Measurements from ENCODE around the gene PANX2. TPM values are rescaled to one million over a fixed set of nuclear protein-coding genes. Genes with fewer than 3 reads are reported as not detected.
A peak's percentile ranks its signal among the peaks of the same experiment; 100 is the strongest.

PANX2 gene
- total and polyA plus RNA-seq, 2 experiments from 2014 or later = 0.44 to 2.1 TPM

DNA sequence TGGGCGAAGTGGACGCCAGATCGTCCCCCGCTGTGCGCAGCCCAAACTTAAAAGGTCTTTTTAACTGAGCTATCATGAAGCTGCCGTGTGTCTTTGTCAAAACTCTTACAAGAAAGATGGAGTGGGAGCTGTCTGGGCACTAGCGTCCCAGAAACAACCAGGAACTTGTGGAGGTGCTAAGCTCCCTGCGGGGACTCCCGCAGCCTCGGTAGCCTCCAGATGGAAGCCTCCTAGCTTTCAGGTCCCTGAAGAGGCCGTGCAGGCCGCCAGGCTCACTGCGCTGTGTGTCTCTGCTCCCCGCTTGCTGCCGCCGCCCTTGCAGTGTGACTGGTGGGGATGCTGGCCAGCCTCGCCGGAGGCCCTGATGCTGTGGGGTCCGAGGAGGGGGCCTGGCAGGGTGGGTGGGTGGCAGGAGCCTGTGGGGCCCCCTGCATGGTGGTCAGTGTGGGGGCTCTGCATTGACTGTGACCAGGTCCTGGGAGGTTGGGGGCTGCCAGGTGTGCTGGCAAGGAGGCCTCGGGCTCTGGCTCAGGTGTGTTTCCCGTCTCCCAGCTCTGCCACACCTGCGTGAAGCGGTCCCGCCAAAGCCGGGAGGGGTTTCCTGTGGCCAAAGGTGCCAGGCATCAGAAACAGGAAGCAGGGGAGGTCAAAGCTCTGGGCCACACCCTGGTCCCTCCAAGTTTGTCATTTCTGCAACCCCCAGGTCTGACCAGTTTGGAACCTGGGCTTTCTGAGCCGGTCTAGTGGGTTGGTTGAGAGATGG, 16.4 kb downstream of the PANX2 start:
- TF ChIP-seq EZH2phosphoT487 (IDR thresholded peaks at IDR 0.05; ENCODE audit: low read depth, severe bottlenecking, unreplicated experiment) = no peak
- no peak for TF ChIP-seq EZH2 (IDR thresholded peaks at IDR 0.05; ENCODE audit: borderline replicate concordance)
- TF ChIP-seq, protein P1, sequence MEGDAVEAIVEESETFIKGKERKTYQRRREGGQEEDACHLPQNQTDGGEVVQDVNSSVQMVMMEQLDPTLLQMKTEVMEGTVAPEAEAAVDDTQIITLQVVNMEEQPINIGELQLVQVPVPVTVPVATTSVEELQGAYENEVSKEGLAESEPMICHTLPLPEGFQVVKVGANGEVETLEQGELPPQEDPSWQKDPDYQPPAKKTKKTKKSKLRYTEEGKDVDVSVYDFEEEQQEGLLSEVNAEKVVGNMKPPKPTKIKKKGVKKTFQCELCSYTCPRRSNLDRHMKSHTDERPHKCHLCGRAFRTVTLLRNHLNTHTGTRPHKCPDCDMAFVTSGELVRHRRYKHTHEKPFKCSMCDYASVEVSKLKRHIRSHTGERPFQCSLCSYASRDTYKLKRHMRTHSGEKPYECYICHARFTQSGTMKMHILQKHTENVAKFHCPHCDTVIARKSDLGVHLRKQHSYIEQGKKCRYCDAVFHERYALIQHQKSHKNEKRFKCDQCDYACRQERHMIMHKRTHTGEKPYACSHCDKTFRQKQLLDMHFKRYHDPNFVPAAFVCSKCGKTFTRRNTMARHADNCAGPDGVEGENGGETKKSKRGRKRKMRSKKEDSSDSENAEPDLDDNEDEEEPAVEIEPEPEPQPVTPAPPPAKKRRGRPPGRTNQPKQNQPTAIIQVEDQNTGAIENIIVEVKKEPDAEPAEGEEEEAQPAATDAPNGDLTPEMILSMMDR (IDR thresholded peaks at IDR 0.05; ENCODE audit: poor library complexity) = no peak
- Histone ChIP-seq H3K4me2 (peak overlapping the region; percentile 99), H3K27ac (peak overlapping the region; percentile 1), H3K36me3 (replicated peaks; ENCODE audit: insufficient read depth, low read depth) (no peaks in the 10 kb centered on the region), H3K79me2 (peaks cover 48% of the 10 kb centered on the region), H3K27me3 (no peaks in the 10 kb centered on the region), H4K20me1 (ENCODE audit: insufficient read depth, poor library complexity, severe bottlenecking) (no peaks in the 10 kb centered on the region), H2AFZ (peak overlapping the region; percentile 62), H3K4me3 (peak overlapping the region; percentile 83), H3K9me3 (ENCODE audit: low read depth) (no peaks in the 10 kb centered on the region), H3K4me1 (ENCODE audit: insufficient read depth) (peaks cover 55% of the 10 kb centered on the region), H3K9me2 (replicated peaks; ENCODE audit: insufficient read depth) (no peaks in the 10 kb centered on the region)
- DNase-seq (ENCODE audit: low spot score) = peak; percentile 52
- 51% methylated on average over 23 of the region's 26 CpGs for WGBS (ENCODE audit: low lambda C conversion rate, missing lambda C conversion rate)

DNA sequence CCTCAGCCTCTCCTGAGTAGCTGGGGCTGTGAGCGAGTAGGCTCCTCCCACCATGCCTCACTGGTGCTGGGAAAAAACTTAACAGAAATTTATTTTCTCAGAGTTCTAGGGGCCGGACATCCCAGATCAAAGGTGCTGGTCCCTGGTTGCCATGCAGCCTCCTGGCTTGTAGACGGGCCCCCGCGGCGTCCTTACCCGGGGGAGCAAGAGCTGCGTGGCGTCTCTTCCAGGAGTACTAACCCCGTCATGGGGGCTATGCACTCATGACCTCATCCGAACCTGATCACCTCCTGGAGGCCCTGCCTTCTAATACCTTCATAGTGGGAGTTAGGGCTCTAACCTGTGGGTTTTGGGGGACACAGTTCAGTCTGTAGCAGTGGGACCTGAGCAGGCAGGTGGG, 17.8 kb downstream of the PANX2 start:
- H3K4me3 ChIP-seq = no peak overlapping the region

DNA sequence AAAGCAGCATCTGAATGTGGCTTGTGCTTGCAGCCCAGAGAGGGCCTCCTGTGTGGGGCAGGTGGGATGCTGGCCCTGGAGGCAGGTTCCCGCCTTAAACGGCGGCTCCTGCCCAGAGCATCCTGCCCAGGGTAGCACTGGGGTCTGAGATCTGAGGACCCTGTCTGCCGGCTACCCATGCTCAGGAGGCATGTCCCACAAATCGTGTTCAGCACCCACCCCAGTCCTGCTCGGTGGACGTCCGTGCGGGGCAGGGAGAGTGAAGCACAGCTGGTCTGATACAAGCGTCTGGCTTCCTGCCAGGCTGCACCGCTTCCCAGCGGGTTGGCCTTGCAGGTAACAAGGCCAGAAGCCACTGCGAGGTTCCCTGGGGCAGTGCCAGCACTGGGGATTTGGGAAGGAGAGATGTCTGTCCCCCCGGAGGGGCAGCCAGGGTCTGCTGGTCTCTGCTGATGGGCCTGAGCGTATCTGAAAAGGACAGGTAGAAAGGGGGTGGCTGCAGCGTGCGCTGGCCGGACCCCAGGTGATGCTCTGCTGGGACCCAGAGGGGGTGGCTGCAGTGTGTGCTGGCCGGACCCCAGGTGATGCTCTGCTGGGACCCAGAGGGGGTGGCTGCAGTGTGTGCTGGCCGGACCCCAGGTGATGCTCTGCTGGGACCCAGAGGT, 18.8 kb downstream of the PANX2 start:
- peak overlapping the region; percentile 80 for H3K4me2 ChIP-seq
- H3K9me2 ChIP-seq (replicated peaks; ENCODE audit: insufficient read depth) = no peaks in the 10 kb centered on the region
- H3K4me1 ChIP-seq (ENCODE audit: insufficient read depth) = peaks cover 53% of the 10 kb centered on the region
- TF ChIP-seq EZH2 (IDR thresholded peaks at IDR 0.05; ENCODE audit: borderline replicate concordance) = no peak
- no peak for TF ChIP-seq EZH2phosphoT487 (IDR thresholded peaks at IDR 0.05; ENCODE audit: low read depth, severe bottlenecking, unreplicated experiment)
- TF ChIP-seq, protein P1 (IDR thresholded peaks at IDR 0.05; ENCODE audit: poor library complexity) = no peak
- WGBS (ENCODE audit: low lambda C conversion rate, missing lambda C conversion rate) = 86% methylated on average over 20 of the region's 20 CpGs
- H3K27ac ChIP-seq = peak overlapping the region; percentile 92
- no peaks in the 10 kb centered on the region for H4K20me1 ChIP-seq (ENCODE audit: insufficient read depth, poor library complexity, severe bottlenecking)
- H3K4me3 ChIP-seq = no peak overlapping the region
- DNase-seq (ENCODE audit: low spot score) = no peak
- H2AFZ ChIP-seq = no peak overlapping the region
- no peaks in the 10 kb centered on the region for H3K36me3 ChIP-seq (replicated peaks; ENCODE audit: insufficient read depth, low read depth)
- H3K27me3 ChIP-seq = no peaks in the 10 kb centered on the region
- no peaks in the 10 kb centered on the region for H3K9me3 ChIP-seq (ENCODE audit: low read depth)
- H3K79me2 ChIP-seq = peaks cover 62% of the 10 kb centered on the region

More for the DNA sequence above, 17.8 kb downstream of the PANX2 start:
- no peaks in the 10 kb centered on the region for H4K20me1 ChIP-seq (ENCODE audit: insufficient read depth, poor library complexity, severe bottlenecking)
- no peaks in the 10 kb centered on the region for H3K36me3 ChIP-seq (replicated peaks; ENCODE audit: insufficient read depth, low read depth)
- H3K4me2 ChIP-seq = no peak overlapping the region
- no peaks in the 10 kb centered on the region for H3K9me2 ChIP-seq (replicated peaks; ENCODE audit: insufficient read depth)
- H3K27ac ChIP-seq = no peak overlapping the region
- peaks cover 57% of the 10 kb centered on the region for H3K4me1 ChIP-seq (ENCODE audit: insufficient read depth)
- no peaks in the 10 kb centered on the region for H3K9me3 ChIP-seq (ENCODE audit: low read depth)
- 94% methylated on average over 11 of the region's 11 CpGs for WGBS (ENCODE audit: low lambda C conversion rate, missing lambda C conversion rate)
- peaks cover 60% of the 10 kb centered on the region for H3K79me2 ChIP-seq
- TF ChIP-seq EZH2phosphoT487 (IDR thresholded peaks at IDR 0.05; ENCODE audit: low read depth, severe bottlenecking, unreplicated experiment) = no peak
- TF ChIP-seq, protein P1 (IDR thresholded peaks at IDR 0.05; ENCODE audit: poor library complexity) = no peak
- TF ChIP-seq EZH2 (IDR thresholded peaks at IDR 0.05; ENCODE audit: borderline replicate concordance) = no peak
- H2AFZ ChIP-seq = no peak overlapping the region
- DNase-seq (ENCODE audit: low spot score) = no peak
- no peaks in the 10 kb centered on the region for H3K27me3 ChIP-seq
